ENCODE data around the gene UGT1A9. TPM values are rescaled to one million over a fixed set of nuclear protein-coding genes. Genes with fewer than 3 reads are reported as not detected.
"Not testable (repeated sequence)": the region's sequence is repeated elsewhere in the genome, so short reads cannot be mapped to it uniquely, and the experiment has no call there.

The UGT1A9 gene
- total RNA-seq, 1 experiment from 2014 or later = not detected

DNA sequence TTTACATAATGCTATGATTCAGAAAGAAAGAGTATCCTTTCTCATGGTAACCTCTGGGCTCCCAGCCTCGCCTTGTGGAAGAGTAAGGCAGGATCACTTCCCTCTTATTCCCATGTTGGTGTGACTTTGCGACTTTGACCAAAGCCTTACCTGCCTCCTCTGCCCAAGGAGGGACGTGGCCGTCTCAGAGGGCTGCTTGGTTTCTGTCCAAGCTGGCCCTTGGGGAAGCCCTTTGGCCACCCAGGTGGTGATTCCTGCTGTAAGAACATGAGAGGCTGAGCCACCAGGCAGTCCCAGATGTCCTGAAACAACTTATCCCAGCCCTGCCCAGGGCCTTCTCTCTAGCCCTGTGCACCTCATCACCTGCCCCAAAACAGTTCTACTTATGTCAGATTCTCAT, 27.0 kb downstream of the UGT1A9 start:
- no TSS peak for BruUV-seq (replicated peaks)
- peak overlapping the region; percentile 69; the same call in 1 of the 2 replicates for H3K4me3 ChIP-seq
- H3K9me2 ChIP-seq (ENCODE audit: insufficient read depth) = no peaks in the 10 kb centered on the region
- H3K36me3 ChIP-seq (ENCODE audit: low read depth) = peaks cover 79% of the 10 kb centered on the region
- ChIA-PET POLR2A (ENCODE audit: unreplicated experiment) (interaction anchor here (0.5 to 2.0 kb wide), 3 partner anchors 8 to 1352 kb away, joined by 3 to 38 read pairs (median 11); no protein-coding TSS in a partner anchor), CTCF (no interaction called here)
- H4K20me1 ChIP-seq (ENCODE audit: insufficient read depth) = no peaks in the 10 kb centered on the region
- H3K4me2 ChIP-seq = peak overlapping the region; percentile 96
- H3K9me3 ChIP-seq (ENCODE audit: insufficient read depth, low read depth) = no peaks in the 10 kb centered on the region
- DNase-seq = peak; percentile 59 to 67
- peak overlapping the region; percentile 97 for H3K27ac ChIP-seq
- TF ChIP-seq EZH2 (IDR thresholded peaks at IDR 0.05; ENCODE audit: low read depth) = no peak
- TF ChIP-seq, protein P1, sequence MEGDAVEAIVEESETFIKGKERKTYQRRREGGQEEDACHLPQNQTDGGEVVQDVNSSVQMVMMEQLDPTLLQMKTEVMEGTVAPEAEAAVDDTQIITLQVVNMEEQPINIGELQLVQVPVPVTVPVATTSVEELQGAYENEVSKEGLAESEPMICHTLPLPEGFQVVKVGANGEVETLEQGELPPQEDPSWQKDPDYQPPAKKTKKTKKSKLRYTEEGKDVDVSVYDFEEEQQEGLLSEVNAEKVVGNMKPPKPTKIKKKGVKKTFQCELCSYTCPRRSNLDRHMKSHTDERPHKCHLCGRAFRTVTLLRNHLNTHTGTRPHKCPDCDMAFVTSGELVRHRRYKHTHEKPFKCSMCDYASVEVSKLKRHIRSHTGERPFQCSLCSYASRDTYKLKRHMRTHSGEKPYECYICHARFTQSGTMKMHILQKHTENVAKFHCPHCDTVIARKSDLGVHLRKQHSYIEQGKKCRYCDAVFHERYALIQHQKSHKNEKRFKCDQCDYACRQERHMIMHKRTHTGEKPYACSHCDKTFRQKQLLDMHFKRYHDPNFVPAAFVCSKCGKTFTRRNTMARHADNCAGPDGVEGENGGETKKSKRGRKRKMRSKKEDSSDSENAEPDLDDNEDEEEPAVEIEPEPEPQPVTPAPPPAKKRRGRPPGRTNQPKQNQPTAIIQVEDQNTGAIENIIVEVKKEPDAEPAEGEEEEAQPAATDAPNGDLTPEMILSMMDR (conservative IDR thresholded peaks at IDR 0.05) = no peak
- H3K27me3 ChIP-seq (ENCODE audit: insufficient read depth, low read depth) = no peaks in the 10 kb centered on the region
- H3K79me2 ChIP-seq (ENCODE audit: low read depth) = peaks cover 96% of the 10 kb centered on the region
- peaks cover 78% of the 10 kb centered on the region for H3K4me1 ChIP-seq (replicated peaks; ENCODE audit: insufficient read depth)
- no peak overlapping the region for H2AFZ ChIP-seq
- peaks cover 93% of the 10 kb centered on the region for H3F3A ChIP-seq (ENCODE audit: insufficient read depth, low read depth)
- intact Hi-C loops (cut with micrococcal nuclease; ENCODE audit: unreplicated experiment) = loop anchor here (10.0 kb wide), 2 partner anchors 546 to 726 kb away; no protein-coding TSS in a partner anchor

DNA sequence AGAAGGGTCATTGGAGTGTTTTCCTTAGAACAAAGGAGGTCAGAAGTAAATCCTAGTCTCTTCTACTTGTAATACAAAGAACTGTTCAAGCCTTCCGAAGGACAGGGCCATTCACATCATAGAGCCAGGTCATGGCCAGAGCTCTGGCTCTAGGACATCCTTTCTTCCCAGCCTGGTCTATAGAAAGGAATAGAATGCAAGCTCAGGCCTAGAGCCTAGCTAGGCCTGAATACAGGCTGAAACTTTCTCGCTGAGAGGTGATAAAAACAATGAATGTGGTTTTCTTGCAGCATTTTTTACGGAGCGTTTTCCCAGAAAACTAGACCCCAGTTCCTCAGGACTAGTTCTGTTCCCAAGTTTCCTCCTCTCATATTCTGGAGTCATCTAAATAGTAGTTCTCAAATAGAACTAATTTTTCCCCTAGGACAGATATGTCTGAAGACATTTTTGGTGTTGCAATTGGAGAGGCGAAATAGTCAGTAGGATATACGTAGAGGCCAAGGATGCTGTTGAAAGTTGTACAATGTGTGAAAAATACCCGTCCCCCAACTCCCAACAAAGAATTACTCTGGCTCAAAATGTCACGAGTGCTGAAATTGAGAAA, 27.8 kb downstream of the UGT1A9 start:
- ChIA-PET POLR2A (ENCODE audit: unreplicated experiment) (interaction anchor here (0.6 to 2.0 kb wide), 4 partner anchors 8 to 796 kb away, joined by 3 to 38 read pairs (median 3); partner anchors contain the start of gene USP40), CTCF (interaction anchor here (0.6 kb wide), 1 partner anchor 211 kb away, joined by 4 read pairs; no protein-coding TSS in a partner anchor)
- TF ChIP-seq, protein P1 (conservative IDR thresholded peaks at IDR 0.05) = no peak
- TF ChIP-seq EZH2 (IDR thresholded peaks at IDR 0.05; ENCODE audit: low read depth) = no peak
- Histone ChIP-seq H3F3A (ENCODE audit: insufficient read depth, low read depth) (peaks cover 93% of the 10 kb centered on the region), H3K27ac (peak overlapping the region; percentile 97), H3K27me3 (ENCODE audit: insufficient read depth, low read depth) (no peaks in the 10 kb centered on the region), H3K79me2 (ENCODE audit: low read depth) (peaks cover 96% of the 10 kb centered on the region), H3K9me2 (ENCODE audit: insufficient read depth) (no peaks in the 10 kb centered on the region), H3K4me3 (peak overlapping the region; percentile 69), H3K36me3 (ENCODE audit: low read depth) (peaks cover 79% of the 10 kb centered on the region), H2AFZ (no peak overlapping the region), H3K9me3 (ENCODE audit: insufficient read depth, low read depth) (no peaks in the 10 kb centered on the region), H4K20me1 (ENCODE audit: insufficient read depth) (no peaks in the 10 kb centered on the region), H3K4me2 (peak overlapping the region; percentile 96), H3K4me1 (replicated peaks; ENCODE audit: insufficient read depth) (peaks cover 86% of the 10 kb centered on the region)
- intact Hi-C loops (cut with micrococcal nuclease; ENCODE audit: unreplicated experiment) = loop anchor here (10.0 kb wide), 3 partner anchors 545 to 1285 kb away; no protein-coding TSS in a partner anchor
- BruUV-seq (replicated peaks) = TSS peak; percentile 83
- peak in 1 of 2 experiments; percentile 73 for DNase-seq

DNA sequence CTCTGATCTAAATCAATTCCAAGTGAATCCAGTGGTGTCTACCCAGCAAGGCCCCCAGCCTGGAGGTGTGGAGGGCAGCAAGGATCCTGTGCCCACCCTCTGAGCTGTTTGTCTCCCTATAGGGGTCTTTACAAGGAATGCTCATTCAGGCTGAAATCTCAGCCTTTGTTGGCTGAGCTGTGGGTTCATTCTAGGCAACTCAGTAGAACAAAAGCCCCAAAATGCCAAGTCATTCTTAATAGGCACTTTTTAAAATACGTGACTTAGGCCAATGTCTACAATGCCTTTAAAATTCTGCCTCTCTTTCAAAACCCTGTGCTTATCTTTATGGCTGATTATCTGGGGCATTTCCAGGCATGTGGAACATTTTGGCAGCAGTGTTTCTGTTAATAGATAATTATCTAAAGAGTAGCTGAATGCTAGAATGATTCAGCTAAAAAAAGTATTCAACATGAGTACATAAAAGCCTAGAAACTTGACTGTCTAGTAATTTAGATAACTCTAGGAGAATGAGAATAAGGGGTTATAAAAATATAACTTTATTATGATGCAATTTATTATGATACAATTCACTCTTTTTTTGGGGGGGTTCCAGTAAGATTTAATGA, 28.4 kb downstream of the UGT1A9 start:
- Histone ChIP-seq H3K9me3 (ENCODE audit: insufficient read depth, low read depth) (no peaks in the 10 kb centered on the region), H3K4me2 (peak overlapping the region; percentile 96), H4K20me1 (ENCODE audit: insufficient read depth) (no peaks in the 10 kb centered on the region), H3K27ac (peak overlapping the region; percentile 97), H3K9me2 (ENCODE audit: insufficient read depth) (no peaks in the 10 kb centered on the region), H3K79me2 (ENCODE audit: low read depth) (peaks cover 96% of the 10 kb centered on the region), H3F3A (ENCODE audit: insufficient read depth, low read depth) (peaks cover 93% of the 10 kb centered on the region), H3K4me3 (peak overlapping the region; percentile 69; the same call in 1 of the 2 replicates), H3K27me3 (ENCODE audit: insufficient read depth, low read depth) (no peaks in the 10 kb centered on the region), H3K4me1 (replicated peaks; ENCODE audit: insufficient read depth) (peaks cover 92% of the 10 kb centered on the region), H3K36me3 (ENCODE audit: low read depth) (peaks cover 79% of the 10 kb centered on the region), H2AFZ (no peak overlapping the region)
- TF ChIP-seq EZH2 (IDR thresholded peaks at IDR 0.05; ENCODE audit: low read depth) = no peak
- TF ChIP-seq, protein P1 (conservative IDR thresholded peaks at IDR 0.05) = no peak
- CTCF ChIA-PET = no interaction called here
- peak; percentile 67 to 98 for DNase-seq
- BruUV-seq (replicated peaks) = no TSS peak
- POLR2A ChIA-PET (ENCODE audit: unreplicated experiment) = interaction anchor here (0.6 to 2.0 kb wide), 5 partner anchors 9 to 133 kb away, joined by 3 to 38 read pairs (median 3); partner anchors contain the start of gene USP40
- intact Hi-C loops (cut with micrococcal nuclease; ENCODE audit: unreplicated experiment) = loop anchor here (10.0 kb wide), 1 partner anchor 1285 kb away; no protein-coding TSS in a partner anchor

DNA sequence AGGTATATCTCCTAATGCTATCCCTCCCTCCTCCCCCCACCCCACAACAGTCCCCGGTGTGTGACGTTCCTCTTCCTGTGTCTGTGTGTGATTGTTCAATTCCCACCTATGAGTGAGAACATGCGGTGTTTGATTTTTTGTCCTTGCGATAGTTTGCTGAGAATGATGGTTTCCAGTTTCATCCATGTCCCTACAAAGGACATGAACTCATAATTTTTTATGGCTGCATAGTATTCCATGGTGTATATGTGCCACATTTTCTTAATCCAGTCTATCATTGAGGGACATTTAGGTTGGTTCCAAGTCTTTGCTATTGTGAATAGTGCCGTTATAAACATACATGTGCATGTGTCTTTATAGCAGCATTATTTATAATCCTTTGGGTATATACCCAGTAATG, 29.1 kb downstream of the UGT1A9 start:
- H3K9me2 ChIP-seq (ENCODE audit: insufficient read depth); H4K20me1 ChIP-seq (ENCODE audit: insufficient read depth); H2AFZ ChIP-seq; H3K9me3 ChIP-seq (ENCODE audit: insufficient read depth, low read depth); H3K4me3 ChIP-seq; H3K4me2 ChIP-seq; H3K27me3 ChIP-seq (ENCODE audit: insufficient read depth, low read depth); CTCF ChIA-PET; DNase-seq; BruUV-seq (replicated peaks): not testable (repeated sequence)
- H3K36me3 ChIP-seq (ENCODE audit: low read depth) = peaks cover 79% of the 10 kb centered on the region
- peaks cover 93% of the 10 kb centered on the region for H3K4me1 ChIP-seq (replicated peaks; ENCODE audit: insufficient read depth)
- H3K27ac ChIP-seq = peak overlapping the region; percentile 97
- POLR2A ChIA-PET (ENCODE audit: unreplicated experiment) = interaction anchor here (0.6 to 2.0 kb wide), 3 partner anchors 10 to 117 kb away, joined by 3 to 38 read pairs (median 3); no protein-coding TSS in a partner anchor
- intact Hi-C loops (cut with micrococcal nuclease; ENCODE audit: unreplicated experiment) = loop anchor here (10.0 kb wide), 1 partner anchor 1284 kb away; no protein-coding TSS in a partner anchor
- peaks cover 96% of the 10 kb centered on the region for H3K79me2 ChIP-seq (ENCODE audit: low read depth)
- peaks cover 93% of the 10 kb centered on the region for H3F3A ChIP-seq (ENCODE audit: insufficient read depth, low read depth)

Data from PC-9 (cell line).